Measurements from ENCODE around the gene PRPH.

DNA sequence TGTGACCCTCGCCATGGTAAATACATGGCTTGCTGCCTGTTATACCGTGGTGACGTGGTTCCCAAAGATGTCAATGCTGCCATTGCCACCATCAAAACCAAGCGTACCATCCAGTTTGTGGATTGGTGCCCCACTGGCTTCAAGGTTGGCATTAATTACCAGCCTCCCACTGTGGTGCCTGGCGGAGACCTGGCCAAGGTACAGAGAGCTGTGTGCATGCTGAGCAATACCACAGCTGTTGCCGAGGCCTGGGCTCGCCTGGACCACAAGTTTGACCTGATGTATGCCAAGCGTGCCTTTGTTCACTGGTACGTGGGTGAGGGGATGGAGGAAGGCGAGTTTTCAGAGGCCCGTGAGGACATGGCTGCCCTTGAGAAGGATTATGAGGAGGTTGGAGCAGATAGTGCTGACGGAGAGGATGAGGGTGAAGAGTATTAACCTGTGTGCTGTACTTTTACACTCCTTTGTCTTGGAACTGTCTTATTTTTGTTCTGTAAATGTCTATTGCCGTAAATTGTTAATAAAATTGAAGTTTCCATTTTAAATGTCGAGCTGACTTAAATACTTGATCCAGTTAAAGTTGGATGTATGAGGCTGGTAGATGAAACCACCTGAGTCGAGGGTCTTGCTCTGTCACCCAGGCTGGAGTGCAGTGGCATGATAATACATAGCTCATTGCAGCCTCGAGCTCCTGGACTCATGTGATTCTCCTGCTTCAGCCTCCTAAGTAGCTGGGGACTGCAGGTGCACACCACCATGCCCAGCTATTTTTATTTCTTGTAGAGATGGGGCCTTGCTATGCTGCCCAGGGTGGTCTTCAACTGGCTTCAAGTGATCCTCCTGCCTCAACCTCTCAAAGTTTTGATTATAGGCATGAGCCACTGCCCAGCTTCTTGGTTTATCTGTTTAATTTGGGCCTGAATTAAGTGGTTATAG lies 21.9 kb upstream of the PRPH start:
- TF ChIP-seq, protein P1, sequence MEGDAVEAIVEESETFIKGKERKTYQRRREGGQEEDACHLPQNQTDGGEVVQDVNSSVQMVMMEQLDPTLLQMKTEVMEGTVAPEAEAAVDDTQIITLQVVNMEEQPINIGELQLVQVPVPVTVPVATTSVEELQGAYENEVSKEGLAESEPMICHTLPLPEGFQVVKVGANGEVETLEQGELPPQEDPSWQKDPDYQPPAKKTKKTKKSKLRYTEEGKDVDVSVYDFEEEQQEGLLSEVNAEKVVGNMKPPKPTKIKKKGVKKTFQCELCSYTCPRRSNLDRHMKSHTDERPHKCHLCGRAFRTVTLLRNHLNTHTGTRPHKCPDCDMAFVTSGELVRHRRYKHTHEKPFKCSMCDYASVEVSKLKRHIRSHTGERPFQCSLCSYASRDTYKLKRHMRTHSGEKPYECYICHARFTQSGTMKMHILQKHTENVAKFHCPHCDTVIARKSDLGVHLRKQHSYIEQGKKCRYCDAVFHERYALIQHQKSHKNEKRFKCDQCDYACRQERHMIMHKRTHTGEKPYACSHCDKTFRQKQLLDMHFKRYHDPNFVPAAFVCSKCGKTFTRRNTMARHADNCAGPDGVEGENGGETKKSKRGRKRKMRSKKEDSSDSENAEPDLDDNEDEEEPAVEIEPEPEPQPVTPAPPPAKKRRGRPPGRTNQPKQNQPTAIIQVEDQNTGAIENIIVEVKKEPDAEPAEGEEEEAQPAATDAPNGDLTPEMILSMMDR (IDR thresholded peaks at IDR 0.05): no peak
- TF ChIP-seq POLR2A (IDR thresholded peaks at IDR 0.05): no peak

Measured in vagina (tissue), 2 donors.